ENCODE data around the gene PLEKHA8.
"Not testable (repeated sequence)": the region's sequence is repeated elsewhere in the genome, so short reads cannot be mapped to it uniquely, and the experiment has no call there.

PLEKHA8 gene

GRCh38 chr7:30093420-30093952, 65.3 kb downstream of the PLEKHA8 start:
- no peak for DNase-seq (ENCODE audit: low read depth in 1 of 2, low spot score in 1 of 2)

- DNase-seq (ENCODE audit: low read depth in 1 of 2, low spot score in 1 of 2), result not testable (repeated sequence)
Observed at GRCh38 chr7:30098599-30098998, 70.4 kb downstream of the PLEKHA8 start.

DNA sequence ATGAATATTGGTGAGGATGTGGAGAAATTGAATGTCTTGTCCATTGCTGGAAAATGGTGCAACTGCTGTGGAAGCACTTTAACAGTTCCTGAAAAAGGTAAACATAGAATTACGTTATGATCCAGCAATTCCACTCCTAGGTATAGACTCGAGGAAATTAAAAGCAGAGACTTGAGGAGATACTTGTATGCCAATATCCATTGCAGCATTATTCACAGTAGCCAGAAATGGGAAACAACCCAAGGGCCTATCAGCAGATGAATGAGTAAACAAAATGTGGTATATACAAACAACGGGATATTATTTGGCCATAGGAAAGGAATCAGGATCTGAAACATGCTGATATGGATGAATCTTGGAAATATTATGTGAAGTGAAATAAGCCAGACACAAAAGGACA, 74.1 kb downstream of the PLEKHA8 start:
- no peak for DNase-seq (ENCODE audit: low read depth in 1 of 2, low spot score in 1 of 2)

DNA sequence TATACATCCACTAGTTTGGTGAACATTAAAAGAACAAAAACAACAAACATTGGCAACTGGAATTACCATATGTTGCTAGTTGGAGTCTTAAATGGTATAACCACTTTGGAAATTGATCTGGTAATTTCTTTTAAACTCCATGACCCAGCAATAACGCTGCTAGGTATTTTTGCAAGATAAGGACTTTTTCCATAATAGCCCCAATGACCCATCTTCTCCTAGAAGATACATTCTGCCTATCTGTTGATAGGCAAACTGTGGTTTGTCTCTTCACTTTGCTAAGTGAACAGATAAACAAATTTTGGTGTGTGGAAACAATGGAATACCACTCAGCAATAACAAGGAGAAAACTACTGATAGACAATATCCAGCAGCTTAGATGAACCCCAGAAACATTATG, 75.9 kb downstream of the PLEKHA8 start:
- no peak for DNase-seq (ENCODE audit: low read depth in 1 of 2, low spot score in 1 of 2)

DNA sequence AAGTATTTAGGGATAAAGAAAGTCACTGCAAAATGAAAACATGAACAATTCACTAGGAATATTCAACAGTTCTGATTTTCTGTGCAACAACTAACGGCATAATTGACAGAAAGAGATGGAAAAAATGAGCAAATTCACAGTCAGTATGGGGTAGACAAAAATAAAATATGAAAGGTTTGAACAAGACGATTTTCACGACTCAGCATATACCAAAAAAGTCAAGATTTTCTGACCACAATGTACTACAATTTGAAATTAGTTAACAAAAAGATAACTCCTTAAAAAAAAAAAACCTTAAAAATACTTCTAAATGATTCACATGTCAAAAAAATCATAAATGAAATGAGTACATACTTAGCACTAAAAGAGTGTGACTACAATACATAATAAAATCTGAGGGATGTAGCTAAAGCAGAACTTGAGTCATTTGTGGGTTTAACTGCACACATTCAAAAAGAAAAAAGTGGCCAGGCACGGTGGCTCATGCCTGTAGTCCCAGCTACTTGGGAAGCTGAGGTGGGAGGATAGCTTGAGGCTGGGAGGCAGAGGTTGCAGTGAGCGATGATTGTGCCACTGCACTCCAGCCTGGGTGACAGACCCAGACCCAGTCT, 84.0 kb downstream of the PLEKHA8 start:
- no peak for DNase-seq (ENCODE audit: low read depth in 1 of 2, low spot score in 1 of 2)

GRCh38 chr7:30113144-30113543, 84.9 kb downstream of the PLEKHA8 start:
- no peak for DNase-seq (ENCODE audit: low read depth in 1 of 2, low spot score in 1 of 2)

DNA sequence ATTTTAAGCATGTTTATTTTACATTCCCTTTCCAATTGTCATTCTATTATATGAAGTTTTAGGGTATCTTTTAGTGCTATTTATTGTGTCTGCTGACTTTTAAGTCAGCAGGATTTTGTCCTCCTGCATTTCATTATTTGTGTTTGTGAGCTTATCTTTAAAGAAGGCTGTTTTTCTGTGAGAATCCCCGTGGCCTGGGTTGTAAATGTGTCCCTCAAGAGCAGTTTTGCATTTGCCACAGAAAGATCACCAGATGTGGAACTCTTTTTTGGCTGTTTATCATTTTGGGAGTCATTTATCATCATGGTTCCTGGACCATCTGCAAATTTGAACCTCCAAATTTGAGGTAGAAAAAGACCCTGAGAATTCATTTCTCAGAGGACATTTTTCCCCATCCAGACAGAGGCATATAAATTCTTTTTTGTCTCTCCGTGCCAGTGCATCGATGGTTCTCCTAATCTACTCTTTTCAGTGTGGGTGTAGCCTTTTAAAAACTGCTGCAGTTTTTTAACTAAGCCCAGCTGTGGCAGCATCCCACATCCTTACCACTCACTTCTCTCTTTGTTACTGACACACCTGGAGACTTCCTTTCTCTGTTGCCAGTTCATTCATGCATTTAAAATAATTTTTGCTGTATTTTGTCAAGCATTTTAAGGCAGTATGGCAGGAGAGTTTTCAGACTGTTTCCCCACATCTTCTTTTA, 86.5 kb downstream of the PLEKHA8 start:
- no peak for DNase-seq (ENCODE audit: low read depth in 1 of 2, low spot score in 1 of 2)

DNA sequence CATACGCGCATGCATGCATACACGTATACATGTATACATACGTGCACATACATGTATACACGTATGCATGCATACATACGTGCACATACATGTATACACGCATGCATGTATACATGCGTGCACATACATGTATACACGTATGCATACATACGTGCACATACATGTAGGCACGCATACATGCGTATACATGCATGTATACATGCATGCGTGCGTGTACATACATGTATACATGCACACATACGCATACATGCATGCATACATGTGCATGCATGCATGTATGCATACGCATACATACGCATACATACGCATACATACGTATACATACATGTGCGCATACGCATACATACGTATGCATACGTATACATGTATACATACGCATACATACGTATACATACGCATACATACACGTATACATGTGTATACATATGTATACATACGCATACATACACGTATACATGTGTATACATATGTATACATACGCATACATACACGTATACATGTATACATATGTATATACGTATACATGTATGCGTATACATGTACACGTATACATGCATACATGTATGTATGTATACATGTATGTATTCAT, 87.6 kb downstream of the PLEKHA8 start:
- no peak for DNase-seq (ENCODE audit: low read depth in 1 of 2, low spot score in 1 of 2)

- no peak for DNase-seq (ENCODE audit: low read depth in 1 of 2, low spot score in 1 of 2)
Observed at GRCh38 chr7:30116771-30117170, 88.6 kb downstream of the PLEKHA8 start.

GRCh38 chr7:30117896-30118295, 89.7 kb downstream of the PLEKHA8 start:
- DNase-seq (ENCODE audit: low read depth in 1 of 2, low spot score in 1 of 2), result no peak

DNA sequence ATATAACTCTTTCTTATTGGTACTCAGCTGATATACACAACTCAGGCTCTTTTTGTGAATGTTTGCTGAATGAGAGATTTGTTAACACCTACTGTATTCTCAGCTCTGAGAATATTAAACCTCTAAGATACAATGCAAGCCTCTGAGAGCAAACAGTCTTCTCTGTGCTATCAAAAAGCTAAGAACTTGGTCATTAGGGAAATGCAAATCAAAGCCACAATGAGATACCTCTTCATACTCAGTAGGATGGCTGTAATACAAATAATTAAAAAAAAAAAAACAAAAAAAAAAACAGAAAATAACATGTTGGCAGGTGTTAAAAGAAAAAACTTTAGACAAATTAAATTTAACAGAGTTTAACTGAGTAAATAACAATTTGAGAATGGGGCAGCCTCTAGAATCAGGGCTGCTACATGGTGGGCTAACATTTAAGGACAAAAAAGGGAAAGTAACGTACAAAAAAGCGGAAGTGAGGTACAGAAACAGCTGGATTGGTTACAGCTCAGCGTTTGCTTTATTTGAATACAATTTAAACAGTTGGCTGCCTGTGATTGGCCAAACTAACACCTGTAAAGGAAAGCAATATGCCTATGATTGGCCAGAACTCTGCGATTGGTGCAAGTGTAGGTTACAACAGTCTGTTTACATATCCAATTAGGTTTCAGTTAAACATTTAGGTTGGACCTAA, 91.8 kb downstream of the PLEKHA8 start:
- no peak for DNase-seq (ENCODE audit: low read depth in 1 of 2, low spot score in 1 of 2)

GRCh38 chr7:30133736-30134610, 105.8 kb downstream of the PLEKHA8 start:
- DNase-seq (ENCODE audit: low read depth in 1 of 2, low spot score in 1 of 2), result no peak

DNA sequence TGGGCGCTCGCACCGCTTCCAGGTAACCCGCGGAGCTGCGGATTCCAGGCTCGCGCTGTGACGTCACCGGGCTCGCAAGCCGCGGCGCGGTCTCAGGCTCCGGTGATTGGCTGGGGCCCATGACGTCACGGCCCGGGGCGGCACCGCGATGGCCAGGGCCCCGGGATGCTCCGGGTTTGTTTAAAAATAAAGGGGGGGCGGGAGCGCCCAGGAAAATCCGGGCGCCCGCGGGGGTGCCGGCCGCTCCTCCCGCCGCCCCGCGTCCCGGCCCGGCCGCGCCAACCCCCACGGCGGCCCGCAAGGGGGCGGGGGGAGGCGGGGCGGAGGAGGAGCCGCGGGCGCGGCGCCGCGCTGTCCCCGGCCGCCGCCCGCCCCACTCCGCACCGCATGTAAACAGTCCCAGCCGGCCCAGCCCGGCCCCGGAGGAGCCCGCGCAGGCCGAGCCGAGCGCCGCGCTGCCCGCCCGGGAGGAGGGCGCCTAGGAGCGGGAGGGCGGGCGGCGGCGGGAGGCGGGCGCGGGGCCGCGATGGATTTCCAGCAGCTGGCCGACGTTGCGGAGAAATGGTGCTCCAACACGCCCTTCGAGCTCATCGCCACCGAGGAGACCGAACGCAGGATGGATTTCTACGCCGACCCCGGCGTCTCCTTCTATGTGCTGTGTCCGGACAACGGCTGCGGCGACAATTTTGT, 106.5 kb downstream of the PLEKHA8 start, which contains the start of gene MTURN:
Gene MTURN (plus strand): TSS at position 376 of the 690 bp plus-strand sequence. CDS start 151 bp downstream, at position 527.
- peak; percentile 69 to 76 for DNase-seq (ENCODE audit: low read depth in 1 of 2, low spot score in 1 of 2)

- peak in 1 of 2 donors; percentile 40 for DNase-seq (ENCODE audit: low read depth in 1 of 2, low spot score in 1 of 2)
Observed at GRCh38 chr7:30135301-30136116, 107.3 kb downstream of the PLEKHA8 start.

GRCh38 chr7:30136117-30136731, 108.0 kb downstream of the PLEKHA8 start:
- no peak for DNase-seq (ENCODE audit: low read depth in 1 of 2, low spot score in 1 of 2)

- no peak for DNase-seq (ENCODE audit: low read depth in 1 of 2, low spot score in 1 of 2)
Observed at GRCh38 chr7:30136743-30137485, 108.7 kb downstream of the PLEKHA8 start.

- no peak for DNase-seq (ENCODE audit: low read depth in 1 of 2, low spot score in 1 of 2)
Observed at GRCh38 chr7:30139836-30140384, 111.7 kb downstream of the PLEKHA8 start.

DNA sequence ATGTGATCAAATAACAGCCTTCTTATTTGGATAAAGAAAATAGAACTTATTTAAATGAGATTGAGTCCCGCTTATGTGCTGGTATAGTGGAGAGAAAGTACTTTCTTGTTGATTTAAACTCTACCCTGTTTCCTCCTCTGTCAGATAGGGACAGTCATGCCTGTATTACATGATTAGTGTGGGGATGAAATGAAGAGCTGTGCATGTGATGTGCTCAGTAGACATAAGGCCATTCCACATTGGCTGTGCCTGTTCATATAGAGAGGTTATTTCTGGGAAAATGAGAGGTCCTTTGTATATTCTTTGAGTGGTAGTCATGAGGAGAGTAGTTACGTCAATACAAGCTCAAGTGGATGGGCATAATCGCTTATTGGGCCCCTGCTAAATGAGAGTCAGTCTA, 112.2 kb downstream of the PLEKHA8 start:
- no peak for DNase-seq (ENCODE audit: low read depth in 1 of 2, low spot score in 1 of 2)
